ENCODE measurements around the gene ZP4. TPM values are rescaled to one million over a fixed set of nuclear protein-coding genes. Genes with fewer than 3 reads are reported as not detected.

ZP4 gene
- total and polyA plus RNA-seq, 2 of the 8 experiments (the other 6 are each of a cell fraction or from before 2014, with no cell fraction given): not detected

DNA sequence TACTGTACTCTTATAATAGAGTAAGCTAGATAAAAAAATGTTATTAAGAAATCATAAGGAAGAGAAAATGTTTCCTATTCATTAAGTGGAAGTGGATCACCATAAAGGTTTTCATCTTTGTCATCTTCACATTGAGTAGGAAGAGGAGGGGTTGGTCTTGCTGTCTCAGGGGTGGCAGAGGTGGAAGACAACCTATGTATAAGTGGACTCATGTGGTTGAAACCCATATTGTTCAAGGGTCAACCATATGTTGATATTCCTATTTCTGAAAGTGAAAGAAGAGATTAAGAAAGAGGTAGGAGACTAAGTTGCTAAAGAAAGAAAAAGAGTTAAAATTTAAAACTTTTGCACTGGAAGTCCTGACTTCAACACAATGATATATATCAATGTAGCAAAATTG lies 4.9 kb upstream of the ZP4 start (continued):
- no peak for TF ChIP-seq RFX5 (IDR thresholded peaks at IDR 0.05; ENCODE audit: borderline replicate concordance, low read depth, low read length)
- TF ChIP-seq JUN (IDR thresholded peaks at IDR 0.05; ENCODE audit: low read depth, low read length): no peak
- TF ChIP-seq SP2 (IDR thresholded peaks at IDR 0.05; ENCODE audit: low read length): no peak
- TF ChIP-seq SRF (IDR thresholded peaks at IDR 0.05; ENCODE audit: low read depth, low read length): no peak
